Adrenal gland (tissue), 5 donors: ENCODE results near the gene PHC2.

ENCODE experiments used
- CTCF ChIP-seq, 6 experiments: fragments of 450-650 bp in 4 of 6; fragments of 200-600 bp in 2 of 6; sonication (generic) in 1 of 6; IDR thresholded peaks; 1 replicate in 5 of 6; 2 replicates in 1 of 6; pipeline versions ENCODE4 v1.5.1 to v1.8.0; 2016 to 2021; ENCODE audit warnings: antibody characterized with exemption in 6 of 6, mild to moderate bottlenecking in 2 of 6, moderate library complexity in 1 of 6
- POLR2A ChIP-seq, 2 donors: fragments of 450-650 bp; IDR thresholded peaks; one replicate each; pipeline ENCODE4 v1.6.1; 2017; ENCODE audit warnings: antibody characterized with exemption in 2 of 2, mild to moderate bottlenecking in 2 of 2, moderate library complexity in 1 of 2
- donor health status: DM: no; HTN: no; CAD: no.

- TF ChIP-seq POLR2A (IDR thresholded peaks at IDR 0.05) (no peak), CTCF (IDR thresholded peaks at IDR 0.05) (no peak)
Measured at GRCh38 chr1:33370827-33371226, 60.1 kb downstream of the PHC2 start.
